T-helper 17 cell (primary cell): ENCODE results near the gene TYMP. TPM values are rescaled to one million over a fixed set of nuclear protein-coding genes. Genes with fewer than 3 reads are reported as not detected.
"Not testable (repeated sequence)": the region's sequence is repeated elsewhere in the genome, so short reads cannot be mapped to it uniquely, and the experiment has no call there.

Experiments used
- ATAC-seq: fragments of 150-1000 bp; cut with Tn5 transposase; 2 replicates; pipeline ENCODE4 v1.10.0; 2021; ENCODE audit warnings: mild to moderate bottlenecking, moderate library complexity
- DNase-seq, 3 donors: peaks; one replicate each; pipeline versions ENCODE4 v3.0.0 to v3.0.0-alpha.2; 2020 to 2021
- H3K9me3 ChIP-seq: one replicate; pipeline ENCODE4 v1.7.0; 2013; ENCODE audit warnings: low read length, mild to moderate bottlenecking; ENCODE audit not compliant: control insufficient read depth, poor library complexity, severe bottlenecking
- H3K27ac Mint-ChIP-seq: one replicate; pipeline ENCODE4 v1.8.0; 2022; ENCODE audit warnings: mild to moderate bottlenecking, moderate library complexity, mixed read lengths
- H3K27me3 Mint-ChIP-seq: one replicate; pipeline ENCODE4 v1.8.0; 2022; ENCODE audit warnings: mixed read lengths
- H3K36me3 Mint-ChIP-seq: one replicate; pipeline ENCODE4 v1.8.0; 2022; ENCODE audit warnings: low read depth, mixed read lengths
- H3K4me1 Mint-ChIP-seq: one replicate; pipeline ENCODE4 v1.8.0; 2022; ENCODE audit warnings: mild to moderate bottlenecking, mixed read lengths
- H3K4me3 Mint-ChIP-seq: one replicate; pipeline ENCODE4 v1.8.0; 2022; ENCODE audit warnings: mild to moderate bottlenecking, moderate library complexity, mixed read lengths
- total RNA-seq, 4 donors: library from RNA in 2 of 4; stranded (reverse) in 2 of 4; gene quantifications; one replicate each; pipeline ENCODE4 v1.2.3 and lab custom pipeline; 2022 to 2026

Gene TYMP
- total RNA-seq, 2 donors from 2014 or later = 22.3 to 25.9 TPM

DNA sequence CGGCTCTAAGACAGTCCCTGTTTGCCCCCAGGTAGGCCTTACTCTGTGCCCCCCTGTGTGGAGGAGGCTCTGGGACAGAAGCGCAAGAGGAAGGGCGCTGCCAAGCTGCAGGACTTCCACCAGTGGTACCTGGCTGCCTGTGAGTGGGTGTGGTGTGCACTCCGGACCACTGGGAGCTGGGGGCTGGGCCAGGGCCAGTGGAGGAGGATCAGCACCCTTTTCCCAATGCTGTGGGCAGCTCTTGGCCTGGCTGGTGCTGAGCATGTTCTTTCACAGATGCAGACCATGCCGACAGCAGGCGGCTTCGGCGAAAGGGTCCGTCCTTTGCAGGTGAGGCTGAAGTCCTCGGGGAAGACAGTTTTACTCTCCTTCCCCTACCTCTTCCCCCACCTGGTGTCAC lies 8.1 kb downstream of the TYMP start:
- no peak overlapping the region for H3K4me3 Mint-ChIP-seq
- H3K27me3 Mint-ChIP-seq = no peaks in the 10 kb centered on the region
- no peaks in the 10 kb centered on the region for H3K36me3 Mint-ChIP-seq
- H3K4me1 Mint-ChIP-seq = peaks cover 12% of the 10 kb centered on the region
- H3K9me3 ChIP-seq = no peaks in the 10 kb centered on the region
- DNase-seq (no peak), ATAC-seq (no peak)
- no peak overlapping the region for H3K27ac Mint-ChIP-seq

DNA sequence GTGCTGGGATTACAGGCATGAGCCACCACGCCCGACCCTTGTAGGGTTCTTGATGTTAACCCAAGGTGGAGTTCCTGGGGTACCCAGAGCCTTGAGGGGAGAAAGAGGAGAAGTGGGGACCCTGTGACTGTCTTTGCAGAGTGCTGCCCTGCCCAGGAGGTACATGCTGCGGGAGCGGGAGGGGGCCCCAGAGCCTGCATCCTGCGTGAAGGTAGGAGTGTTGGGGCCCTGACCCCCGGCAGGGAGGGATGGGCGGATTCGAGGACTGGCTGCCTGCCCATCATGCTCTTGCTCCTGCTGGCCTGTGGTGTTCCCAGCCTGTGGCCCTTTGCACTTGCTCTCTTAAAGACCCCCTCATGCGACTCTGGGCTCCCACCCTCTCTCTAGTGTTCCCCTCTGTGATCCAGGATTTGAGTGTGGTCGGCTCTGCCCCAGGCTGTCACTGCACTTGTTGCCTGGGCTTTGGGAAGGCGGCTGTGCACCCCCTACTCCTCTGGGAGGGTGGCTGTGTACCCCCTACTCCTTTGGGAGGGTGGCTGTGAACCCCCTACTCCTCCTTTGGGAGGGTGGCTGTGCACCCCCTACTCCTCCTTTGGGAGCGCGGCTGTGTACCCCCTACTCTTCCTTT lies 8.9 kb downstream of the TYMP start:
- no peak overlapping the region for H3K4me3 Mint-ChIP-seq
- DNase-seq = no peak
- no peak overlapping the region for H3K27ac Mint-ChIP-seq
- no peaks in the 10 kb centered on the region for H3K9me3 ChIP-seq
- peaks cover 12% of the 10 kb centered on the region for H3K4me1 Mint-ChIP-seq
- H3K27me3 Mint-ChIP-seq = no peaks in the 10 kb centered on the region
- no peaks in the 10 kb centered on the region for H3K36me3 Mint-ChIP-seq
- no peak for ATAC-seq

DNA sequence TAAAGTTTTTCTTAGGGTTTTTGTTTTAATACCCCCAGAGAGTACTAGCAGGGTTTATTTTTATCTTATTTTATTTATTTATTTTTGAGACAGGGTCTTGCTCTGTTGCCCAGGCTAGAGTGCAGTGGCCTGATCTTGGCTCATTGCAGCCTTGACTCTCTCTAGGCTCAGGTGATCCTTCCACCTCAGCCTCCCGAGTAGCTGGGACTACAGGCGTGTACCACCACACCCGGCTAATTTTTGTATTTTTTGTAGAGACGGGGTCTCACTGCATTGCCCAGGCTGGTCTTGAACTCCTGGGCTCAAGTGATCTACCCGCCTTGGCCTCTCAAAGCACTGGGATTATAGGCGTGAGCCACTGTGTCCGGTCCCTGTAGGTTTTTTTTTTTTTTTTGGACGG lies 9.6 kb downstream of the TYMP start:
- H3K36me3 Mint-ChIP-seq, H3K4me3 Mint-ChIP-seq, ATAC-seq, DNase-seq, H3K27me3 Mint-ChIP-seq, H3K27ac Mint-ChIP-seq, H3K9me3 ChIP-seq: not testable (repeated sequence)
- peaks cover 13% of the 10 kb centered on the region for H3K4me1 Mint-ChIP-seq

DNA sequence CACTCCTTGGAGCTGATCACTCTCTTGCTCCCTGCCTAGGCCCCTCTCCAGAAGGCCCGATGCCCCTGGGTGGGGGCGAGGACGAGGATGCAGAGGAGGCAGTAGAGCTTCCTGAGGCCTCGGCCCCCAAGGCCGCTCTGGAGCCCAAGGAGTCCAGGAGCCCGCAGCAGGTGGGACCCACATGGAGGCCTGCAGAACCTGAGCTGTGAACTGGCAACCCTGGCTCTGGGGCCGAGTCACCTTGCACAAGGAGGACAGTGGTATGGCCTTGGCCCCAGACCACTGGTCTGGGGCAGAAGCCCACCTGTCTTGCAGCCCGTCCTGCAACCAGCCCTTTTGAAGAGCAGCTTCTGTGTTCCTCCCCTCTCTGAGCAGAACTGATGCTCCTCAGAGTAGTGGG lies 10.7 kb downstream of the TYMP start:
- H3K36me3 Mint-ChIP-seq = peaks cover 2% of the 10 kb centered on the region
- no peaks in the 10 kb centered on the region for H3K27me3 Mint-ChIP-seq
- ATAC-seq = no peak
- H3K9me3 ChIP-seq = no peaks in the 10 kb centered on the region
- H3K4me1 Mint-ChIP-seq = peaks cover 12% of the 10 kb centered on the region
- H3K27ac Mint-ChIP-seq = no peak overlapping the region
- no peak overlapping the region for H3K4me3 Mint-ChIP-seq
- DNase-seq = no peak

DNA sequence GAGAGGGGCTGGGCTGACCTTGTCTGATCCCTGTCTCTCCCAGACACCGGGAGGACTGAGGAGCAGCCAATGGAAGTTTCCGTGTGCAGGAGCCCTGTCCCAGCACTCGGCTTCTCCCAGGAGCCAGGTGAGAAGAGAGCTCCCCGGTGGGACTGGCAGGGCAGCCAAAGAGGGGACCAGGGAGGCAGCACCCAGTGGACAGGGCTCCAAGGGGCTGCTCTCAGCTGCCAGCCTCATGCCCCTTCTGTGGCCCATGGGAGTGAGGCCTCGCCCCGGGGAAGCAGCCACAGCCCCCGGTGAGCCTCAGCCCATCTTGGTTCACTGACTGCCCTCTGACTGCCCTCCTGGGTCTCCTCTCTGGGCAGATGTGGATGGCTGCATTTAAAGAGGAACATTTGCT lies 11.2 kb downstream of the TYMP start:
- no peaks in the 10 kb centered on the region for H3K9me3 ChIP-seq
- Mint-ChIP-seq H3K27me3 (no peaks in the 10 kb centered on the region), H3K4me3 (no peak overlapping the region), H3K36me3 (peaks cover 2% of the 10 kb centered on the region), H3K27ac (no peak overlapping the region), H3K4me1 (peaks cover 13% of the 10 kb centered on the region)
- ATAC-seq = no peak
- DNase-seq = no peak

DNA sequence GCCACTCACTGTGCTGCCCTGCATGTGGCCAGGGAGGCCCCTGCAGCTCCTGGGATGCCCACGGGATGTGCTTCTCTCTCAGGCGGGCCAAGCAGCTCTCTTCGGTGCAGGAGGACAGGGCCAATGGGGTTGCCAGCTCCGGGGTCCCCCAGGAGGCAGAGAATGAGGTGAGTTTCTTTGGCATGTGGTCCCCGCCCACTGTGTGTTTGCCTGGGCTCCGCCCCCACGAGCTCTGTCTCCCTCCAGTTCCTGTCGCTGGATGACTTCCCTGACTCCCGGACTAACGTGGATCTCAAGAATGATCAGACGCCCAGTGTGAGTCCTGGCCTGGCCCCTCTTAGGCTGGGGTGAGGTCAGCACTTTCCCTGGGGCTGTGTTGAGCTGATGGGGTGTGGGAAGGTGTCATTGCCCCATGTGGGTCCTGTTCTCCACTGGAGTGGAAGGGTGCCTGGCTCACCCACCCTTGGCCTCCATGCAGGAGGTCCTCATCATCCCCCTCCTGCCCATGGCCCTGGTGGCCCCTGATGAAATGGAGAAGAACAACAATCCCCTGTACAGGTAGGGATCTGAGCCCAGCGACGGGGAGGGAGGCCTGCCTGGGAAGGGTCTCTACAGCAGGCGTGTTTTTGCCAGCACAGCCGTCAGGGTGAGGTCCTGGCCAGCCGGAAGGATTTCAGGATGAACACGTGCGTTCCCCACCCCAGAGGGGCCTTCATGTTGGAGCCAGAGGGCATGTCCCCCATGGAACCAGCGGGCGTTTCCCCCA lies 12.1 kb downstream of the TYMP start:
- peaks cover 2% of the 10 kb centered on the region for H3K36me3 Mint-ChIP-seq
- no peaks in the 10 kb centered on the region for H3K27me3 Mint-ChIP-seq
- no peak overlapping the region for H3K27ac Mint-ChIP-seq
- no peaks in the 10 kb centered on the region for H3K9me3 ChIP-seq
- H3K4me1 Mint-ChIP-seq = peaks cover 11% of the 10 kb centered on the region
- DNase-seq (no peak), ATAC-seq (no peak)
- H3K4me3 Mint-ChIP-seq = no peak overlapping the region

DNA sequence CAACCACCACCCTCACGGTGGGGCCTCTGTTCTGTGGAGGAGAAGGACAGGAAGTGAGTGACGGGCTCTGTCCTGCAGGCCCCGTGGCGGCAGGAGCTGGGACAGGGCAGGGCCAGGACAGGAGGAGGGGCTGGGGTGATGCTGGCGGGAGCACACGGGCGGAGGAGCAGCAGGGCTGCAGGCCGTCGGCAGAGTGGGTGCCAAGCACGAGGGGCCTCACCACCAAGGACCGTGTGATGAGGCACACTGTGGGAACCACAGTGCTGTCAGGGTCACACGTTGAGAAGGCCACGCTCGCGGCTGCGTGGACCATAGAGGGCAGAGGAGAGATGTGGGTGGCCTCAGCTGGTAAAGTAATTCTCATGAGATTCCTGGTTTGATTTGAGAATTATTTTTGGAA lies 12.9 kb downstream of the TYMP start:
- H3K4me1 Mint-ChIP-seq = peaks cover 11% of the 10 kb centered on the region
- no peak overlapping the region for H3K4me3 Mint-ChIP-seq
- H3K27ac Mint-ChIP-seq = no peak overlapping the region
- H3K27me3 Mint-ChIP-seq = no peaks in the 10 kb centered on the region
- peaks cover 2% of the 10 kb centered on the region for H3K36me3 Mint-ChIP-seq
- DNase-seq = no peak
- no peaks in the 10 kb centered on the region for H3K9me3 ChIP-seq
- ATAC-seq = no peak

DNA sequence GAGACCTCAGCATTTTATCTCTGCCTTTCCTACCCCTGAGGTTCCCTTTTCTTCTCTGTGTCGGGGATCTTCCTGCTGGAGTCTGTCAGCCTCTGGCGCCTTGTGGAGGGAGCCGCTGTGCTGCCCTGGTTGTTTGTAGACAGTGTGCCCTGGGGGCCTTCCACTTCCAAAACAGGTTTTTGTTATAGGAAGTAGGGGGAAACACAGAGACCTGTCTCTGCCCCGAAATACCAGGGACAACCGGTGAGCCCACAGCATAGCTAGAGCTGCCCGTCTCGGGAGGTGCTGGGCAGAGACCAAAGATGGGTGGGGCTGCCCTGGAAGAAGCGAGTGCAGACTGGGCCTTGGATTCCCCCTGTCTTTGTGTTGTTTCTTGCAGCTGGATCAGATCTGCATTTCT lies 13.7 kb downstream of the TYMP start:
- peaks cover 11% of the 10 kb centered on the region for H3K4me1 Mint-ChIP-seq
- DNase-seq = no peak

DNA sequence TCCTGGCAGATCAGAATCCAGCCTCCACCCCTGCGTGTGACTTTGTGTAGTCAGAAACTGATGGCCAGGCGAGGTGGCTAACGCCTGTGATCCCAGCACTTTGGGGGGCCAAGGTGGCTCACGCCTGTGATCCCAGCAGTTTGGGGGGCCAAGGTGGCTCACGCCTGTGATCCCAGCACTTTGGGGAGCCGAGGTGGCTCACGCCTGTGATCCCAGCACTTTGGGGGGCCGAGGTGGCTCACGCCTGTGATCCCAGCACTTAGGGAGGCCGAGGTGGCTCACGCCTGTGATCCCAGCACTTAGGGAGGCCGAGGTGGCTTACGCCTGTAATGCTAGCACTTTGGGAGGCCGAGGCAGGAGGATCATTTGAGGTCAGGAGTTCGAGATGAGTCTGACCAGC lies 16.6 kb downstream of the TYMP start:
- ATAC-seq (no peak), DNase-seq (no peak)
- Mint-ChIP-seq H3K27ac (no peak overlapping the region), H3K27me3 (no peaks in the 10 kb centered on the region), H3K4me1 (peaks cover 20% of the 10 kb centered on the region), H3K36me3 (peaks cover 2% of the 10 kb centered on the region), H3K4me3 (no peak overlapping the region)
- H3K9me3 ChIP-seq = no peaks in the 10 kb centered on the region

More for the DNA sequence above, 13.7 kb downstream of the TYMP start:
- Mint-ChIP-seq H3K36me3 (peaks cover 2% of the 10 kb centered on the region), H3K27me3 (no peaks in the 10 kb centered on the region), H3K4me3 (no peak overlapping the region), H3K27ac (no peak overlapping the region)
- ATAC-seq = no peak
- H3K9me3 ChIP-seq = no peaks in the 10 kb centered on the region

DNA sequence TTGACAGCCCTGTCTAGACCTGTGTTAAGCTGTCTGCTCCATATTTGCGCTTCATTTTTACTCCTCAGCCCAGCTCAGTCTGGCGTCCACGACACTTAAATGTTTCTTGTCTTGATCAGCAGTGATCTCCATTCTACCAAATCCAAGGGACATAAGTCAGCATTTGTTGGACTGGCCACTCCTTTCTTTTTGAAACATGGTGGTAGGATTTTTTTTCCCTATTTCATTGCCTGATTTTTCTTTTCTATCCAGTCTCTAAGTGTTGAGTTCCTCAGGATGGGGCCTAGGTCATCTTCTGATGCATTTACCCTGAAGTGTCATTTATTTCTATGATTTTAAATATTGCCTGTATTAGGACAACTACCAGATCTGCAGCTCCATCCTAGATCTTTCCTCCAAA lies 20.9 kb downstream of the TYMP start:
- no peak for DNase-seq
- Mint-ChIP-seq H3K36me3 (no peaks in the 10 kb centered on the region), H3K27me3 (no peaks in the 10 kb centered on the region), H3K4me1 (peaks cover 15% of the 10 kb centered on the region), H3K27ac (peak overlapping the region; percentile 94), H3K4me3 (peak overlapping the region; percentile 95)
- H3K9me3 ChIP-seq = no peaks in the 10 kb centered on the region
- no peak for ATAC-seq

DNA sequence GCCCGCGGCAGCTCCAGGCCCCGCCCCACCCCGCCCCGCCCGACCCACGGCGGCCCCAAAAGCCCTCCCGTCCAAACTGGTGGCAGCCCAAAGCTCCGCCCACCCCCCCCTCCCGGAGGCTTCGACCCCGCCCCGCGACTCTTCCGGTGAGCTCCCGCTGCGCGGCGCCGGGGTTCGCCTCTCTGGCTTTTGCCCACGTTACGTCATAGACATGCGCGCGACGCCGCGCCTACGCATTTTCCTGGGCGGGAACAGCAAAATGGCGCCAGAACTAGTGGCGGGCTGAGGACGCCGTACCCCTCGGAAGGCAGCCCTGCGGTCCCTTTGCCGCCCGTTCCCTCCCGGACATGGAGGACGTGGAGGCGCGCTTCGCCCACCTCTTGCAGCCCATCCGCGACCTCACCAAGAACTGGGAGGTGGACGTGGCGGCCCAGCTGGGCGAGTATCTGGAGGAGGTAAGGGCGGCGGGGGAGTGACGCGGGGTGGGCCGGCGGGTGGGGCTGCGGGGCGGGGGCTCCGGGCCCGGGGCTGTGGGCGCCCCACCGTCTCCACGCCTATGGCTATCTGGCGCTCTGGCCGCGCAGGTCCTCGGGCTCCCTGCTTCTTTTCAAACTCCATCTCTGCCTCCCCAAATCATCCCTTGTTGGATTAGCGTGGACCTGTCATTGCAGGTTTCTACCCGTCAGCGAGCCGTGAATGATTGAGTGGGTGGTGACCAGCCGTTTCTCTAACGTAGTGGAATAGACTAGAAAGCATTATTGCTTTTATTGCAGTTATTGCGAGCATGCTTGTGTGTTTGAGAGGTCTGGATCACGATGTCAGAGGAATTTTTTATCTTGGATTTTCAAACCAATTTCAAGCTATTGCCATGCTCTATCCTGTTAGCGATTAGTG lies 21.6 kb downstream of the TYMP start, which contains the start of gene NCAPH2:
Gene NCAPH2, plus strand, starts transcription at position 234 of the 894 bp plus-strand sequence. Its CDS starts 114 bp downstream, at position 348.
- ATAC-seq (peak; percentile 80), DNase-seq (peak in 2 of 3 donors; percentile 96)
- peaks cover 14% of the 10 kb centered on the region for H3K4me1 Mint-ChIP-seq
- peak within 1 kb of the TSS; percentile 96 for H3K4me3 Mint-ChIP-seq
- peak within 1 kb of the TSS; percentile 94 for H3K27ac Mint-ChIP-seq
- no peaks in the 10 kb centered on the region for H3K9me3 ChIP-seq
- H3K27me3 Mint-ChIP-seq = no peaks in the 10 kb centered on the region
- H3K36me3 Mint-ChIP-seq = no peaks in the 10 kb centered on the region

DNA sequence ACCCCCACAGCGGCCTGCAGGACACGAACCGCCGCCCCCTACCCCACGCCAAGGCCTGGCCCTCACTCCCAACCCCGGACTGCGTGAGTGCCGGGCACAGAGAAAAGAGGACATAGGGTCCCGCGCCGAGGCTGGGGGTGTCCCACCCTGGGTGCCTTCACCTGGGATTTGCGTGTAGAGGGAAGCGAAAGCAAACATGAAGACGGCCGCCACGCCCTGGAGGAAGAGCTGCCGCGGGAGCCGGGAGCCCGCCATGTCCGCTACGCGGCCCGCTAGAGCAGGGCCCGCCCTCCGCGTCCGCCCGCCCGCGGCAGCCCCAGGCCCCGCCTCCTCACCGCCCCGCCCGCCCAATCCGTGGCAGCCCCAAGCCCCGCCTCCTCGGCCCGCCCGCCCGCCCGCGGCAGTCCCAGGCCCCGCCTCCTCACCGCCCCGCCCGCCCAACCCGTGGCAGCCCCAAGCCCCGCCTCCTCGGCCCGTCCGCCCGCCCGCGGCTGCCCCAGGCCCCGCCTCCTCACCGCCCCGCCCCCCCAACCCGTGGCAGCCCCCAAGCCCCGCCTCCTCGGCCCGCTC lies 22.3 kb downstream of the TYMP start, which contains the start of gene LMF2:
Gene LMF2, minus strand, starts transcription at position 282 of the 570 bp plus-strand sequence. Its CDS starts 27 bp downstream, at position 255.
- Mint-ChIP-seq H3K4me1 (peaks cover 14% of the 10 kb centered on the region), H3K36me3 (no peaks in the 10 kb centered on the region), H3K4me3 (peak within 1 kb of the TSS; percentile 96), H3K27ac (peak within 1 kb of the TSS; percentile 94), H3K27me3 (no peaks in the 10 kb centered on the region)
- no peaks in the 10 kb centered on the region for H3K9me3 ChIP-seq
- DNase-seq (peak; percentile 84 to 96 (median 95)), ATAC-seq (peak; percentile 82)
